Psoas muscle (tissue), 8 donors: ENCODE results near the gene TRMT61A. TPM values are rescaled to one million over a fixed set of nuclear protein-coding genes. Genes with fewer than 3 reads are reported as not detected.

Experiments
- ATAC-seq, 4 donors: fragments of 200-7000 bp; cut with Tn5 transposase; one replicate each; pipeline ENCODE4 v1.9.1; 2020; ENCODE audit warnings: moderate library complexity in 3 of 4, mild to moderate bottlenecking in 2 of 4
- DNase-seq, 2 donors: peaks; one replicate each; pipeline ENCODE4 v3.0.0-alpha.2; 2020
- H3K27ac ChIP-seq: fragments of 200-600 bp; one replicate; pipeline ENCODE4 v1.8.0; 2022
- H3K27me3 ChIP-seq, 3 donors: fragments of 200-600 bp in 1 of 3; one replicate each; pipeline versions ENCODE4 v1.6.1 to v1.8.0; 2013 to 2022; ENCODE audit warnings: low read length in 2 of 3, mild to moderate bottlenecking in 2 of 3, moderate library complexity in 1 of 3; ENCODE audit not compliant: insufficient read depth in 3 of 3
- H3K36me3 ChIP-seq, 2 donors: fragments of 200-600 bp in 1 of 2; one replicate each; pipeline versions ENCODE4 v1.6.1 to v1.8.0; 2013 to 2022; ENCODE audit warnings: low read depth in 1 of 2, mild to moderate bottlenecking in 1 of 2, moderate library complexity in 1 of 2; ENCODE audit not compliant: insufficient read depth in 1 of 2
- H3K4me1 ChIP-seq: fragments of 200-600 bp; one replicate; pipeline ENCODE4 v1.8.0; 2022
- H3K4me3 ChIP-seq: fragments of 200-600 bp; one replicate; pipeline ENCODE4 v1.8.0; 2022; ENCODE audit warnings: mild to moderate bottlenecking
- H3K9me3 ChIP-seq: fragments of 200-600 bp; one replicate; pipeline ENCODE4 v1.8.0; 2022
- WGBS, 3 donors: extraction: QIAGEN DNeasy Blood & Tissue Kit; methylation state at CpG; one replicate each; pipeline versions ENCODE4 v1.1.6 to v1.1.7; 2013; 5-methylcytosine and 5-hydroxymethylcytosine counted together
- intact Hi-C, 2 donors: fragments of 100-400 bp; cut with DNase I; formaldehyde crosslinking; loops; one replicate each; pipeline versions ENCODE4 v1.11.0 to v1.14.2; 2022
- polyA plus RNA-seq, 3 donors: library from polyadenylated mRNA; stranded (reverse); fragments of 200-250 nt; gene quantifications; one replicate each; pipeline ENCODE4 v1.2.3, GENCODE V29; 2013
- total RNA-seq, 4 donors: library from RNA; stranded (reverse); fragmentation: NEBNext Ultra II Directional in 2 of 4; extraction: Animal tissue kit (Norgen Biotek cat#: 25700) in 2 of 4; gene quantifications; one replicate each; pipeline versions ENCODE4 v1.2.1 to v1.2.4, GENCODE V29; 2021 to 2023
- TF ChIP-seq, protein P1 (sequence below): fragments of 200-600 bp; IDR thresholded peaks from one replicate; pipeline ENCODE4 v1.8.0; 2022; ENCODE audit warnings: antibody characterized with exemption
- donor health status: healthy with polysubstance abuse.
- donor health status: DM: no; HTN: no; CAD: no; lungs with moderate emphysema.
- donor health status: Bipolar disorder and iron deficiency.
- donor health status: healthy.
- donor health status: DM: yes; HTN: yes; CAD: no.
- donor health status: DM: no; HTN: no; CAD: no.
- donor health status: DM: no; HTN: no; CAD: no.
- donor health status: DM: yes; HTN: yes; CAD: no.

TRMT61A gene
- total and polyA plus RNA-seq, 7 donors = 6.5 to 29.5 (median 12.7) TPM

GRCh38 chr14:103547941-103548462 is 19.0 kb downstream of the TRMT61A start:
- intact Hi-C loops = loop anchor here (1.0 to 10.0 kb wide), 3 partner anchors 29 to 53 kb away; no protein-coding TSS in a partner anchor

DNA sequence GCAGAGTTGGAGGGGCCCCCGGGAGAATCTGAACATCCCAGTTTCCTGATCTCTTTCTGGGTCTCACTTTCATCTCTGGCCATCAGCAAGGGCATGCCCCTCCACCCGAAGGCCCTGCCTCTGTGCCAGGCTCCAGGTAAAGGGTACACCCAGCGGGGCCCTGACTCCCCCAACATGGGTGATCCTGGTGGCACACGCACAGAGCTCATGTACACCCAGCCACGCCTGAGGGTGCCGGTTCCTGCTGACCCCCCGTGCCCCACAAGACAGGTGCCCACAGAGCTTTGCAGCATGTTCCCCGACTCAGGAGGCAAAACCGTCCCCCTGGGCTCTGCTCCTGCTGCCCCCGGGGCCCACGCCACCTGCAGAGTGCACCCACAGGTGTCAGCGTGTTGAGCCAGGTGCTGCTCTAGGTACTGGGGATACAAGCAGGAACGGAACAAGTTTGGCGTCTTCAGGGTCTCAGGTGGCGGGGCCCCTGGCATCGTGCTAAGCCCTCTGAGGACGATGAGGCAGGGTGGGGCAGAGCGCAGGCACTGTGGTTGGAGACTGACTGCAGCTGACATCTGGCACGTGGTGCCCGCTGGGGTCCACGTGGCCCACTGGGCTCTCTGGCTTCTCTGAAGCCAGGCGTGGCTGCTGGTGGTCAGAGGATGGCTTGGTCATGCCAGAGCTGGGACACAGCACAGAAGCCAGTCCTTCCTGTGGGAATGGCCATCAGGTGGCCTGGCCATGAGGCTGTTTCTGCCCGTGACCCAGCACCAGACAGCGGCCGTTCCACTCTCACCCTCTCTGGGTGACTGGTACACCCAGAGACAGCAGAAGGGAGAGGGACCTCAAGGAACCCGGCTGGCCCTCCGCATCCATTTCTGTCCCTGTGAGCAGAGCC is 19.7 kb downstream of the TRMT61A start:
- 75 to 80% (median 76%) methylated on average over 27 of the region's 27 CpGs for WGBS, 3 donors
- DNase-seq = peak in 1 of 2 donors; percentile 14
- peak overlapping the region; percentile 30 for H3K27ac ChIP-seq
- no peak overlapping the region for H3K4me3 ChIP-seq
- no peaks in the 10 kb centered on the region for H3K27me3 ChIP-seq
- no peaks in the 10 kb centered on the region for H3K36me3 ChIP-seq
- TF ChIP-seq, protein P1, sequence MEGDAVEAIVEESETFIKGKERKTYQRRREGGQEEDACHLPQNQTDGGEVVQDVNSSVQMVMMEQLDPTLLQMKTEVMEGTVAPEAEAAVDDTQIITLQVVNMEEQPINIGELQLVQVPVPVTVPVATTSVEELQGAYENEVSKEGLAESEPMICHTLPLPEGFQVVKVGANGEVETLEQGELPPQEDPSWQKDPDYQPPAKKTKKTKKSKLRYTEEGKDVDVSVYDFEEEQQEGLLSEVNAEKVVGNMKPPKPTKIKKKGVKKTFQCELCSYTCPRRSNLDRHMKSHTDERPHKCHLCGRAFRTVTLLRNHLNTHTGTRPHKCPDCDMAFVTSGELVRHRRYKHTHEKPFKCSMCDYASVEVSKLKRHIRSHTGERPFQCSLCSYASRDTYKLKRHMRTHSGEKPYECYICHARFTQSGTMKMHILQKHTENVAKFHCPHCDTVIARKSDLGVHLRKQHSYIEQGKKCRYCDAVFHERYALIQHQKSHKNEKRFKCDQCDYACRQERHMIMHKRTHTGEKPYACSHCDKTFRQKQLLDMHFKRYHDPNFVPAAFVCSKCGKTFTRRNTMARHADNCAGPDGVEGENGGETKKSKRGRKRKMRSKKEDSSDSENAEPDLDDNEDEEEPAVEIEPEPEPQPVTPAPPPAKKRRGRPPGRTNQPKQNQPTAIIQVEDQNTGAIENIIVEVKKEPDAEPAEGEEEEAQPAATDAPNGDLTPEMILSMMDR = no peak
- H3K9me3 ChIP-seq = no peaks in the 10 kb centered on the region
- intact Hi-C loops = loop anchor here in 1 of 2 donors (10.0 kb wide), 1 partner anchor 54 kb away; no protein-coding TSS in a partner anchor
- ATAC-seq = no peak
- peaks cover 44% of the 10 kb centered on the region for H3K4me1 ChIP-seq

More at GRCh38 chr14:103547941-103548462, 19.0 kb downstream of the TRMT61A start:
- no peaks in the 10 kb centered on the region for H3K9me3 ChIP-seq
- no peak overlapping the region for H3K4me3 ChIP-seq
- WGBS, 3 donors = 89 to 91% (median 90%) methylated on average over 16 to 18 of the region's 18 CpGs
- H3K36me3 ChIP-seq = no peaks in the 10 kb centered on the region
- peaks cover 46% of the 10 kb centered on the region for H3K4me1 ChIP-seq
- H3K27ac ChIP-seq = no peak overlapping the region
- ATAC-seq = no peak
- DNase-seq = peak in 1 of 2 donors; percentile 14
- H3K27me3 ChIP-seq = no peaks in the 10 kb centered on the region
- TF ChIP-seq, protein P1 = no peak

DNA sequence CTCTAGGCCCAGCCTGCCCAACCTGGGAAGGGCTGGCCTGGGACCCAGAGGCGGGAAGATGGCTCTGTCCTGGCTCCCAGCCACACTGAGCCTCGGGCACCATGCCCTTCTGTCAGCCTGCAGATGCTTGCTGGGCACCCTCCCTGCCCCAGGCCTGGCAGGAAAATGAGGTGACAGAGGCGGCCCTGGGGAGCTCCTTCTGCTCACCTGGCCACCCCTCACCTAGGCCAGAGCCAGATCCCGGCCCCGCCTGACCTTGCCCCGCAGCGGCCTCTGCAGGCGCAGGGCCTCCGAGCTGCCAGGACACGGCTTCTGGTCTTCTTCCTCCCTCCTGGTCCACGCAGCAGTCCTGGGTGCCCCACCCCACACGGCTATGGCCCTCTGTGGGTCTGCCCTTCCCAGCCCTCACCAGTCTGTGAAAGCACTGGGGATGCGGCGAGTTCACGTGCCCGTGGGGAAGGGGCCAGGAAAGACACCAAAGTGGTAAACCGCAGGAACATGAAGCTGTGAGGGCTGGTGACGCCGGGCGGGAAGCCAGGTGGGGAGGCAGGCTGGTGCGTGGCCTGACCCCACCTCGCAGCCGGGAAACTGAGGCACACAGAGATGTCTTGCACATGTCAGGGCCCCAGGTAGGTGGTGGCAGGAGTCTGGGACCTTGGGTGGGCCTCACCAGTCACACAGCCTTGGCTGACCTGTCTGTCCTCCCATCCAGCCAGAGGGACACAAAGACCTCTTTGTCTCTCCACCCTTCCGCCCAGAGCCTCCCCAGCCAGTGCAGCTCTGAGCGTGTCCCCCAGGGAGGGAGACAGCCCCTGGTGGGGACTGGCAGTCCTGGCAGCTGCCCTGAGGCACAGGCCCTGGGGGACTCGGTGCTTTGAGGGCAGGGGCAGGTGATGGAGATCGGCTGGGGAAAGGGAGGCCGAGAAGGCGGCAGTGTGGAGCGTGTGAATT is 20.6 kb downstream of the TRMT61A start:
- ATAC-seq = peak in 1 of 4 donors; percentile 15

More for the DNA sequence above, 20.6 kb downstream of the TRMT61A start:
- Histone ChIP-seq H3K27ac (peak overlapping the region; percentile 30), H3K4me1 (peaks cover 36% of the 10 kb centered on the region), H3K27me3 (no peaks in the 10 kb centered on the region), H3K4me3 (no peak overlapping the region), H3K36me3 (no peaks in the 10 kb centered on the region), H3K9me3 (no peaks in the 10 kb centered on the region)
- intact Hi-C loops = loop anchor here in 1 of 2 donors (10.0 kb wide), 1 partner anchor 55 kb away; no protein-coding TSS in a partner anchor
- 59 to 69% (median 64%) methylated on average over 28 to 30 of the region's 30 CpGs for WGBS, 3 donors
- TF ChIP-seq, protein P1 = no peak
- peak; percentile 31 to 62 for DNase-seq
